Measurements from ENCODE around the gene CFL2. TPM values are rescaled to one million over a fixed set of nuclear protein-coding genes. Genes with fewer than 3 reads are reported as not detected.

The CFL2 gene
- total and polyA plus RNA-seq, 9 donors: 43.0 to 194 (median 70.7) TPM

- 11 to 37% (median 26%) methylated on average over 3 of the region's 3 CpGs for WGBS, 3 donors
Observed at GRCh38 chr14:34733245-34733644, 18.9 kb upstream of the CFL2 start.

GRCh38 chr14:34732802-34733201, 18.4 kb upstream of the CFL2 start:
- H3K4me1 ChIP-seq (ENCODE audit: insufficient read depth): no peaks in the 10 kb centered on the region
- no peak for TF ChIP-seq CTCF (IDR thresholded peaks at IDR 0.05)
- no peak for TF ChIP-seq EP300 (IDR thresholded peaks at IDR 0.05)
- no peak for TF ChIP-seq POLR2A (IDR thresholded peaks at IDR 0.05)
- no peaks in the 10 kb centered on the region for H3K9me3 ChIP-seq
- DNase-seq: no peak
- H3K36me3 ChIP-seq: no peaks in the 10 kb centered on the region
- H3K4me3 ChIP-seq: no peak overlapping the region
- no peaks in the 10 kb centered on the region for H3K27me3 ChIP-seq
- no peak overlapping the region for H3K27ac ChIP-seq
- 62 to 89% (median 88%) methylated on average over 4 of the region's 4 CpGs for WGBS, 3 donors
- intact Hi-C loops (cut with DNase I): no loop called here

More at GRCh38 chr14:34733245-34733644, 18.9 kb upstream of the CFL2 start:
- Histone ChIP-seq H3K9me3 (no peaks in the 10 kb centered on the region), H3K27ac (no peak overlapping the region), H3K4me1 (ENCODE audit: insufficient read depth) (no peaks in the 10 kb centered on the region), H3K4me3 (no peak overlapping the region), H3K27me3 (no peaks in the 10 kb centered on the region), H3K36me3 (no peaks in the 10 kb centered on the region)
- intact Hi-C loops (cut with DNase I): no loop called here
- no peak for DNase-seq
- no peak for TF ChIP-seq POLR2A (IDR thresholded peaks at IDR 0.05)
- no peak for TF ChIP-seq EP300 (IDR thresholded peaks at IDR 0.05)
- no peak for TF ChIP-seq CTCF (IDR thresholded peaks at IDR 0.05)

GRCh38 chr14:34723867-34724266, 9.5 kb upstream of the CFL2 start:
- Histone ChIP-seq H3K36me3 (no peaks in the 10 kb centered on the region), H3K9me3 (no peaks in the 10 kb centered on the region), H3K4me3 (no peak overlapping the region), H3K27ac (no peak overlapping the region), H3K4me1 (ENCODE audit: insufficient read depth) (no peaks in the 10 kb centered on the region), H3K27me3 (no peaks in the 10 kb centered on the region)
- WGBS, 3 donors: 87 to 91% (median 90%) methylated on average over 3 of the region's 3 CpGs
- TF ChIP-seq CTCF (IDR thresholded peaks at IDR 0.05): no peak
- TF ChIP-seq EP300 (IDR thresholded peaks at IDR 0.05): no peak
- no peak for DNase-seq
- intact Hi-C loops (cut with DNase I): loop anchor here (5.0 to 10.0 kb wide), 2 partner anchors 49 to 52 kb away; no protein-coding TSS in a partner anchor

GRCh38 chr14:34722723-34723545, 8.5 kb upstream of the CFL2 start:
- Histone ChIP-seq H3K9me3 (no peaks in the 10 kb centered on the region), H3K36me3 (no peaks in the 10 kb centered on the region), H3K4me3 (no peak overlapping the region), H3K27me3 (no peaks in the 10 kb centered on the region), H3K27ac (peak overlapping the region in 1 of 2 donors; percentile 36), H3K4me1 (ENCODE audit: insufficient read depth) (no peaks in the 10 kb centered on the region)
- intact Hi-C loops (cut with DNase I): loop anchor here (5.0 to 10.0 kb wide), 2 partner anchors 48 to 51 kb away; no protein-coding TSS in a partner anchor
- DNase-seq: peak; percentile 31 to 63 (median 41)
- peak; percentile 43 to 81 (median 81) for TF ChIP-seq CTCF (IDR thresholded peaks at IDR 0.05)
- TF ChIP-seq POLR2A (IDR thresholded peaks at IDR 0.05): no peak
- TF ChIP-seq EP300 (IDR thresholded peaks at IDR 0.05): no peak
- WGBS, 3 donors: 3 to 4% (median 4%) methylated on average over 10 of the region's 10 CpGs

Data from ovary (tissue), 9 donors.